Thymus (tissue), 11 donors: ENCODE results near the gene RFESD. TPM values are rescaled to one million over a fixed set of nuclear protein-coding genes. Genes with fewer than 3 reads are reported as not detected.

Source experiments
- DNase-seq, 9 donors: peaks; one replicate each; pipeline ENCODE4 v3.0.0-alpha.2; 2013; ENCODE audit warnings: low spot score in 9 of 9, low read depth in 6 of 9, missing footprints in 1 of 9
- H3K27ac ChIP-seq, 2 donors: one replicate each; pipeline ENCODE4 v1.5.1; 2013; ENCODE audit warnings: control low read depth in 1 of 2, low read depth in 1 of 2, low read length in 1 of 2, mild to moderate bottlenecking in 1 of 2, moderate library complexity in 1 of 2
- H3K27me3 ChIP-seq, 2 donors: one replicate each; pipeline ENCODE4 v1.5.1; 2013; ENCODE audit warnings: low read length in 1 of 2; ENCODE audit not compliant: control insufficient read depth in 2 of 2, insufficient read depth in 1 of 2
- H3K36me3 ChIP-seq, 2 donors: one replicate each; pipeline ENCODE4 v1.5.1; 2013; ENCODE audit warnings: low read length in 1 of 2, mild to moderate bottlenecking in 1 of 2, moderate library complexity in 1 of 2; ENCODE audit not compliant: control insufficient read depth in 2 of 2, insufficient read depth in 2 of 2
- H3K4me1 ChIP-seq, 2 donors: one replicate each; pipeline ENCODE4 v1.5.1; 2013; ENCODE audit warnings: low read length in 2 of 2; ENCODE audit not compliant: control insufficient read depth in 2 of 2, insufficient read depth in 2 of 2
- H3K4me3 ChIP-seq, 2 donors: one replicate each; pipeline ENCODE4 v1.5.1; 2013; ENCODE audit warnings: low read length in 2 of 2, control low read depth in 1 of 2, mild to moderate bottlenecking in 1 of 2
- H3K9me3 ChIP-seq, 2 donors: one replicate each; pipeline ENCODE4 v1.5.1; 2013; ENCODE audit warnings: low read length in 1 of 2, mild to moderate bottlenecking in 1 of 2; ENCODE audit not compliant: control insufficient read depth in 2 of 2, insufficient read depth in 1 of 2
- WGBS: extraction: QIAGEN DNeasy Blood & Tissue Kit; methylation state at CpG from one replicate; pipeline ENCODE4 v1.1.7; 2013; 5-methylcytosine and 5-hydroxymethylcytosine counted together
- polyA plus RNA-seq: library from polyadenylated mRNA; stranded (reverse); fragments of 200-250 nt; gene quantifications from one replicate; pipeline ENCODE4 v1.2.3, GENCODE V29; 2013
- total RNA-seq: library from RNA; stranded (reverse); fragments of 120-200 nt; gene quantifications from one replicate; pipeline ENCODE4 v1.2.4, GENCODE V29; 2013
- donor health status: healthy.

The RFESD gene
- total and polyA plus RNA-seq, 2 donors: 6.6 to 10.9 TPM

DNA sequence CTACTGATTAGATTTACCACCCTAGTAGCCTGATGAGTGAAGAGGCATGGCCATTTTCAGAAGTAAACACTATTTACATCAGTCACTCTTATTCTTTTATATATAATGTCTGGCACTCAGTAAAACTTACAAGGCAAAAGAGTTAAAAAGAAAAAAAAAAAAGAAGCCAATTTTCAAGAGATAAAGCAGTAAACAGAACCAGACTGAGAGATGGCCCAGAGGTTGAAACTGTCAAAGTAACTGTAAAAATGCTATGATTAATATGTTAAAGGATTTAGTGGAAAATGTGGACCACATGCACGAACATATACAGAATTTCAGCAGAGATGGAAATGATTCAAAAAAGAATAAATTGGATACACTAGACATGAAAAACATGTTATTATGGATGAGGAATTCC, 33.1 kb upstream of the RFESD start:
- Histone ChIP-seq H3K27ac (no peak overlapping the region), H3K27me3 (no peaks in the 10 kb centered on the region), H3K36me3 (no peaks in the 10 kb centered on the region), H3K9me3 (peaks cover 0 to 6% of the 10 kb centered on the region in 2 donors), H3K4me3 (no peak overlapping the region), H3K4me1 (no peaks in the 10 kb centered on the region)
- 99% methylated on average over 1 of the region's 1 CpG for WGBS
- DNase-seq: no peak

GRCh38 chr5:95615164-95615467, 31.5 kb upstream of the RFESD start:
- whole genome bisulfite sequencing: 96% methylated on average over 1 of the region's 1 CpG
- H3K27ac ChIP-seq: no peak overlapping the region
- peaks cover under 1 to 14% of the 10 kb centered on the region in 2 donors for H3K27me3 ChIP-seq
- peaks cover 4 to 7% of the 10 kb centered on the region in 2 donors for H3K4me1 ChIP-seq
- H3K9me3 ChIP-seq: peaks cover 0 to 6% of the 10 kb centered on the region in 2 donors
- no peak for DNase-seq
- H3K36me3 ChIP-seq: no peaks in the 10 kb centered on the region
- no peak overlapping the region for H3K4me3 ChIP-seq

- H3K27me3 ChIP-seq: peaks cover 3 to 26% of the 10 kb centered on the region in 2 donors
- no peak overlapping the region for H3K4me3 ChIP-seq
- H3K36me3 ChIP-seq: no peaks in the 10 kb centered on the region
- no peak overlapping the region for H3K27ac ChIP-seq
- WGBS: 83% methylated on average over 5 of the region's 5 CpGs
- H3K9me3 ChIP-seq: peaks cover 0 to 6% of the 10 kb centered on the region in 2 donors
- peaks cover 11 to 17% of the 10 kb centered on the region in 2 donors for H3K4me1 ChIP-seq
- no peak for DNase-seq
These were observed 29.5 kb upstream of the RFESD start for GRCh38 chr5:95617057-95617456.

- peaks cover 21% of the 10 kb centered on the region in 2 donors for H3K4me1 ChIP-seq
- no peak overlapping the region for H3K27ac ChIP-seq
- H3K27me3 ChIP-seq: peaks cover 3 to 29% of the 10 kb centered on the region in 2 donors
- H3K9me3 ChIP-seq: peaks cover 0 to 6% of the 10 kb centered on the region in 2 donors
- no peaks in the 10 kb centered on the region for H3K36me3 ChIP-seq
- no peak overlapping the region for H3K4me3 ChIP-seq
- WGBS: 95% methylated on average over 4 of the region's 4 CpGs
- DNase-seq: no peak
These were observed 27.5 kb upstream of the RFESD start for GRCh38 chr5:95619096-95619495.

GRCh38 chr5:95619514-95620029, 27.0 kb upstream of the RFESD start:
- Histone ChIP-seq H3K9me3 (peaks cover 0 to under 1% of the 10 kb centered on the region in 2 donors), H3K36me3 (no peaks in the 10 kb centered on the region), H3K27me3 (peaks cover 3 to 29% of the 10 kb centered on the region in 2 donors), H3K4me1 (peaks cover 21% of the 10 kb centered on the region in 2 donors), H3K27ac (no peak overlapping the region), H3K4me3 (peak overlapping the region; percentile 47 to 67)
- WGBS: 6% methylated on average over 19 of the region's 19 CpGs
- DNase-seq: peak in 1 of 9 donors; percentile 29

GRCh38 chr5:95620030-95620869, 26.3 kb upstream of the RFESD start, which contains the start of gene GPR150:
GPR150 (plus strand) TSS chr5:95620087; CDS start chr5:95620276, 189 bp downstream.
- peak in 5 of 9 donors; percentile 27 to 70 (median 57) for DNase-seq
- Histone ChIP-seq H3K36me3 (no peaks in the 10 kb centered on the region), H3K4me3 (peak within 1 kb of the TSS; percentile 47 to 67), H3K27ac (peak within 1 kb of the TSS in 1 of 2 donors; percentile 26), H3K27me3 (peaks cover 3 to 29% of the 10 kb centered on the region in 2 donors), H3K9me3 (no peaks in the 10 kb centered on the region), H3K4me1 (peaks cover 21% of the 10 kb centered on the region in 2 donors)
- under 1% methylated on average over 85 of the region's 85 CpGs for WGBS

- WGBS: 3% methylated on average over 92 of the region's 92 CpGs
- H3K4me1 ChIP-seq: peaks cover 21% of the 10 kb centered on the region in 2 donors
- no peaks in the 10 kb centered on the region for H3K36me3 ChIP-seq
- no peaks in the 10 kb centered on the region for H3K9me3 ChIP-seq
- peaks cover 3 to 29% of the 10 kb centered on the region in 2 donors for H3K27me3 ChIP-seq
- peak overlapping the region; percentile 27 to 67 for H3K4me3 ChIP-seq
- peak overlapping the region in 1 of 2 donors; percentile 15 for H3K27ac ChIP-seq
- peak in 5 of 9 donors; percentile 30 to 72 (median 50) for DNase-seq
These were observed 25.4 kb upstream of the RFESD start for GRCh38 chr5:95620870-95621838.

DNA sequence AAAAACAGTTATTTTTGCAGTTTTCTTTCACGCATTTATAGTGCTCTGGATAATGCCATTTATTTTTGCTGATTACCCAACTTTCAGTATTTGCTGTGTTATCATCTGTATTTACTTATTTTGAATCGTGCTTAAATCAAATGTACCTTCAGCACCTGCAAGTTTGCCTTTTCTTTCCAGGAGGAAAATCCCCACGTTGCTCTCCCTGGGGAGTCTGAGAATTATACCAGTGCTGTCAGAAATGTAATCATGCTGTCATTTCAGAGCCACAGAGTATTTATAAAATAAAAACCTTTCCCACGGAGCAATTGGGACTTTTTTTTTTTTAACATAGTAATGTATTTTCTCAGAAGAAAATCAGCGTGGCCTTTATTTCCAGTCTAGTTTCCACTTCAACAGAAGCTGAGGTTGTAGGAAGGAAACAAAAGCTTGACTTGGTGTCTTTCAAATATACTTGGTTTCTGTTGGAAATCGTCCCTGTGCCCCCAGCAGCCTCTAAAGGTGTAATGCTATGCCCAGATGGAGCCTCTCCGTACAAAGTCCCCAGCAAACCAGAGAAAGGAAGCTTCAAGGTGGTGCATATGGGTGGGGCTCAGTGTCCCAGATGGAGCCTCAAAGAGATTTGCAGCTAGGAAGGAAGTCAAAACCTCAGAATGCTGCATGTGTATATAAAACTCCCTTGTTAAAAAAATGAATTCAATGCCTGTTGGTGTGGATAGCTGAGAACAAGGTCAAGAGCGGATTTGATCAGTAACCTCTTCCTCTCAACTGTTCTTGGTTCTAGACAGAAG, 24.5 kb upstream of the RFESD start:
- H3K4me1 ChIP-seq: peaks cover 21% of the 10 kb centered on the region in 2 donors
- H3K36me3 ChIP-seq: no peaks in the 10 kb centered on the region
- H3K27me3 ChIP-seq: peaks cover 3 to 29% of the 10 kb centered on the region in 2 donors
- H3K27ac ChIP-seq: peak overlapping the region; percentile 1 to 56
- no peaks in the 10 kb centered on the region for H3K9me3 ChIP-seq
- H3K4me3 ChIP-seq: no peak overlapping the region
- DNase-seq: peak in 6 of 9 donors; percentile 48 to 81 (median 62)
- 20% methylated on average over 8 of the region's 8 CpGs for WGBS
